Measurements from ENCODE around the gene CAMKK1.

DNA sequence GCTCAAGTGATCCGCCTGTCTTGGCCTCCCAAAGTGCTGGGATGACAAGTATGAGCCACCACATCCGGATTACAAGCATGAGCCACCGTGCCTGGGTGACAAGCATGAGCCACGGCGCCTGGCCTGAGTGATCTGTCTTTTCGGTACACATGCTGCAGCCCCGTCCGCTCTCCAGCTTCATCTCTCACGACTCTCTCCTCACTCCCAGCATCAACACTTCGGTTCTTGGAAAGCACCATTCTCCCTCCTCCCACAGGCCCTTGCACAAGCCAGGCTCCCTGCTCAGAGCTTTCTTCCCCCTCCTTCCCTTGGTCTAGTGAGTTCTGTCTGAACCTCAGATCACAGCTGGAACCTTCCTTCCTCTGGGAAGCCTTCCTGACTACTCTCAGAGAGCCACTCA lies 40.3 kb downstream of the CAMKK1 start:
- TF ChIP-seq POLR2AphosphoS5 (IDR thresholded peaks at IDR 0.05) (no peak), POLR2A (IDR thresholded peaks at IDR 0.05; ENCODE audit: low read depth) (no peak), EP300 (IDR thresholded peaks at IDR 0.05) (no peak)
- TF ChIP-seq, protein P1, sequence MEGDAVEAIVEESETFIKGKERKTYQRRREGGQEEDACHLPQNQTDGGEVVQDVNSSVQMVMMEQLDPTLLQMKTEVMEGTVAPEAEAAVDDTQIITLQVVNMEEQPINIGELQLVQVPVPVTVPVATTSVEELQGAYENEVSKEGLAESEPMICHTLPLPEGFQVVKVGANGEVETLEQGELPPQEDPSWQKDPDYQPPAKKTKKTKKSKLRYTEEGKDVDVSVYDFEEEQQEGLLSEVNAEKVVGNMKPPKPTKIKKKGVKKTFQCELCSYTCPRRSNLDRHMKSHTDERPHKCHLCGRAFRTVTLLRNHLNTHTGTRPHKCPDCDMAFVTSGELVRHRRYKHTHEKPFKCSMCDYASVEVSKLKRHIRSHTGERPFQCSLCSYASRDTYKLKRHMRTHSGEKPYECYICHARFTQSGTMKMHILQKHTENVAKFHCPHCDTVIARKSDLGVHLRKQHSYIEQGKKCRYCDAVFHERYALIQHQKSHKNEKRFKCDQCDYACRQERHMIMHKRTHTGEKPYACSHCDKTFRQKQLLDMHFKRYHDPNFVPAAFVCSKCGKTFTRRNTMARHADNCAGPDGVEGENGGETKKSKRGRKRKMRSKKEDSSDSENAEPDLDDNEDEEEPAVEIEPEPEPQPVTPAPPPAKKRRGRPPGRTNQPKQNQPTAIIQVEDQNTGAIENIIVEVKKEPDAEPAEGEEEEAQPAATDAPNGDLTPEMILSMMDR (IDR thresholded peaks at IDR 0.05) = no peak
